ENCODE data around the gene DAND5. TPM values are rescaled to one million over a fixed set of nuclear protein-coding genes. Genes with fewer than 3 reads are reported as not detected.

The DAND5 gene
- total and polyA plus RNA-seq, 10 of the 15 experiments (the other 5 are each of a cell fraction or from before 2014, with no cell fraction given), result 0.06 to 0.15 (median 0.12) TPM; not detected in 5

- no peak for TF ChIP-seq SUZ12 (IDR thresholded peaks at IDR 0.05; ENCODE audit: unreplicated experiment)
- peak; percentile 53; the same call in 1 of the 2 replicates for TF ChIP-seq CREB1 (IDR thresholded peaks at IDR 0.05; ENCODE audit: low read depth)
- TF ChIP-seq TCF12 (IDR thresholded peaks at IDR 0.05; ENCODE audit: low read depth, low read length), result no peak
- no peak for TF ChIP-seq MYC (IDR thresholded peaks at IDR 0.05; ENCODE audit: insufficient read depth, insufficient read length, insufficient replicate concordance, low read length, severe bottlenecking)
- TF ChIP-seq NFYA (IDR thresholded peaks at IDR 0.05; ENCODE audit: borderline replicate concordance, low read depth, low read length), result no peak
- TF ChIP-seq ZNF622 (IDR thresholded peaks at IDR 0.05), result no peak
- TF ChIP-seq PBX3 (IDR thresholded peaks at IDR 0.05; ENCODE audit: insufficient replicate concordance, low read depth, low read length), result no peak
- TF ChIP-seq CTCF (IDR thresholded peaks at IDR 0.05 in 2 of 3, conservative IDR thresholded peaks at IDR 0.05 in 1 of 3; ENCODE audit: control insufficient read depth in 2 of 3, extremely low read depth in 1 of 3, insufficient read depth in 1 of 3, low read depth in 3 of 3, low read length in 3 of 3), result peak; percentile 75 to 90 (median 81)
- no peak for TF ChIP-seq BRCA1 (IDR thresholded peaks at IDR 0.05; ENCODE audit: low read depth, low read length)
- no peak for TF ChIP-seq CBX3 (IDR thresholded peaks at IDR 0.05; ENCODE audit: borderline replicate concordance, low read depth)
- TF ChIP-seq ZNF687 (IDR thresholded peaks at IDR 0.05), result no peak
- TF ChIP-seq SP1 (IDR thresholded peaks at IDR 0.05; ENCODE audit: low read depth, low read length), result no peak
- no peak for TF ChIP-seq CUX1 (IDR thresholded peaks at IDR 0.05; ENCODE audit: insufficient replicate concordance, low read depth, low read length)
- TF ChIP-seq SIX5 (IDR thresholded peaks at IDR 0.05; ENCODE audit: low read depth, low read length, severe bottlenecking), result no peak
- 0 out of 2 replicates have a peak, but pooled peaks have one; percentile 34 for TF ChIP-seq GATAD2B (conservative IDR thresholded peaks at IDR 0.05; ENCODE audit: low read depth)
- no peak for TF ChIP-seq TCF3 (IDR thresholded peaks at IDR 0.05; ENCODE audit: borderline replicate concordance, insufficient read depth, low read depth, low read length)
- TF ChIP-seq MEF2B (IDR thresholded peaks at IDR 0.05; ENCODE audit: partially characterized antibody, poor library complexity, severe bottlenecking), result no peak
These were observed 14.3 kb downstream of the DAND5 start (continued) for GRCh38 chr19:12983542-12984142.

Measured in GM12878 (cell line).